GM19025 (cell line): Measurements from ENCODE around the gene AKAP13.

ENCODE experiments used
- ATAC-seq: cut with Tn5 transposase; IDR thresholded peaks from one replicate; pipeline ENCODE4 v1.9.1; 2021; ENCODE audit warnings: mild to moderate bottlenecking, low read depth, moderate library complexity; ENCODE audit not compliant: unreplicated experiment

Gene AKAP13

DNA sequence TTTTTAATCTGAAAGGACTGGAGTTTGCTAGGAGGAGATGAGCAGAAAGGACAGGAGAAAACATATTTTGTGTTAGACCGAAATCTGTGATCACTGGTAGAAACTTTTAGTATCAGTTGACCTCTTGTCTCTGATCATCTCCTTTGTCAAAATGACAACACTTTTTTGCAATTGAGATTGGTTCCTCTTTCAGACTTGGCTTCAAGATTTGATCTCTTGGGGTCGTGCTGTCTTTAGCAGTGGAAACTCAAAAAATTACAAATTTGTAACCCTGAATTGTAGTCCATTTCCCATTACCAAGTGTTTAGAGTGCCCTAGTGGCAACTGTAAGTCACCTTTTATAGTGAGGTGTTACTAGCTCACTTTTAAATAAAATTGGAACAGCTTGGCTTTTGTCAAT, 306.9 kb downstream of the AKAP13 start:
- no peak for ATAC-seq

DNA sequence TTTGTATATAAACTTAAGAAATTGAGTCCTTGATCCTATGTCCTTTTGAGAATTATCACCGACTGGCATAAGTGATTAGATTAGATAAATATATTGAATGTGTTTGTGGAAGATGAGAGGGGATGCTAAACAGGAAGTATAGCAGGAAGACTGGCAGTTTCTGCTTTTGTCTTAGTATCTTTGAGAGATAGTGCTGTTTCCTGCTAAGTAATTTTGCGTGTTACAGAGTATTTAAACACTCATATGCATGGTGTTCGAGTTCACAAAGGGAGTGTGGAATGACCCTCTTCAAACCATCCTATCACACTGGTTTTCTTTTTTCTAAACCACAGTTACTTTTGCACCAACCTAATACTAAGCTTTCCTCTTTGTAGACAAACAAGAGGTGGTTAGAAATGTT, 308.3 kb downstream of the AKAP13 start:
- no peak for ATAC-seq

DNA sequence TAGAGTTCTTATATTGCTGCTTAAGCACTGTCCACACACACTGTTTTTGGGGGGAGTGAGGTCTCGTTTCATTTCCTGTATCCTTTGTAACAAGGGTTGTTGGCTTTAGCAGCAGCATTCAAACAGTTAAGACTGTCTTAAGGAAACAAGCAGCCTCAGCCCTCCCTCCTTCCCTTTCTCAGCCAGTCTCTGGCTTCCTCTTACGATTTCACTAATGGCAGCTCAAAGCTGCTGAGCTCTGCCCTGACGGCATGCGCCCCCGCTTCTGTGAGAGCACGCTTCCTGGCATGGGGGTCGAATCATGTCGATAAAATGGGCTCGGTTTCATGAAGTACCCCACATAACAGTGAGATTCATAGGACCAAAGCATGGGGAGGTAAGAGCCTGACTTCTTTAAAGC, 309.3 kb downstream of the AKAP13 start:
- ATAC-seq = peak; percentile 26

DNA sequence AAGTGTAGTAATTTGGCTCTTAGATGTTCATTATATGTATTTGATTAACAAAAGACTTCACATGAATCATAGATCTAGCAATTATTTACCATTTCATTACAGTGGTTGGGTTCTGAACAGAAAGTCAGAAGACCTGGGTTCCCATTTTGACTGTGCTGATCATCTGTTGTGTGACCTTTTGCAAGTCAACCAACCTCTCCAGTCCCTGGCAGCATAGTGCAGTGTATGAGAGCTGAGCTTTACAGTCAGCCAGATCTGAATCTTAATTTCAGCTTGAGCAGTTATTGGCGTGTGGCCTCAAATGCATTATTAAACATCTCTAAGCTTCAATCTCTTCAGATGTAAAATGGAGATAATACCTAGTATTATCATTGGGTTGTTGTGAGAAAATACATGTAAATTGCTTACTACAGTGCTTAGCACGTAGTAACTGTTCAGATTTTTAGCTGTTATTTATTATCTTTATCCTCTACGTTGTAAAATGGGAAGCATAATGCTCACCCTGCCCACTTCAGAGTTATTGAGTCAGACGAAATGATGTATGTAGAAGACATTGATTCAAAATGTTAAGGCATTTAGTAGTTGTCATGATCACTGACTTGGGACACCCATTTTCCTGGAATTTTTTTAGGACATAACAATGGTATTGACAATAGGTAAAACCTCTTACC, 310.3 kb downstream of the AKAP13 start:
- ATAC-seq = peak; percentile 37

DNA sequence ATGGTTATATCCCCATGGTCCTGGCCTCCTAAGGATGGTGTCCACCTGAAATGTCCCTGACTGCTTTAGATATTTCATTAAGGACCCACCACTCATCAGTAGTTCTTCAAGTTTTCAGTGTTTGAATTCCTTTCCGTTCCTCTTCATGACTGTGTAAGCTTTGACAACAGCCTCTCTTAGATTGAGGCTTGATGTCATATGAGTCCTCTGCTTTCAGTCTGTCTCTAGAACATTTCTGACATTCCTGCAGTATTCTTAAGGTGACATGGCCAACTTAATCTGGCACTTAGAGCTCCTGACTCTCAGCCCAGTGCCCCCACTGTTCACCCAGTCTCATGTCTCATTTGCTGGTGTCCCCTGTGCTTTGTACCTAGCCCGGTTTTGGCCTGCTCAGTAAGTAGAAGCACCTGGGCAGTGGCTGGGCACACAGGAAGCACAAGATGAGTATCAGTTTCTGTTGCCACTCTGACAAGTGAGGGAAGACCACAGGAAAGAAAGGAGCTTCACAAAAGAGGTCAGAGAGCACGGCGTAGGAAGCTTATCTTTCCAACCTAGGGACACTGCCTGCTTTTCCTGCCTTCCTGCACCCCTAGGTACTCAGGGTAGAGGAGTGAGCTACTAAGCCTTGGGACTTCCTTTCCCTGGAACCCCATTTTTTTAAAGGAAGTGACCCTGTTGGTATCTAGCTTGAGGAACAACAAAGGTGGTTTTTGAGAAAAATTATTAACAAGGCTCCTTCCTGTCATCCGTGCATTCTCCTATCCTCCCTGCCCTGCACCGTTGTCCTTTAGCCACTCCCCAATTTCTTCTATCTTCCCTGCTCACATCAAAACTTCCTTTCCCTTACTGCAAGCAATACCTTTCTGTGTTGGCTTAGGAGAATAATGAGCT, 311.2 kb downstream of the AKAP13 start:
- ATAC-seq = peak; percentile 43

DNA sequence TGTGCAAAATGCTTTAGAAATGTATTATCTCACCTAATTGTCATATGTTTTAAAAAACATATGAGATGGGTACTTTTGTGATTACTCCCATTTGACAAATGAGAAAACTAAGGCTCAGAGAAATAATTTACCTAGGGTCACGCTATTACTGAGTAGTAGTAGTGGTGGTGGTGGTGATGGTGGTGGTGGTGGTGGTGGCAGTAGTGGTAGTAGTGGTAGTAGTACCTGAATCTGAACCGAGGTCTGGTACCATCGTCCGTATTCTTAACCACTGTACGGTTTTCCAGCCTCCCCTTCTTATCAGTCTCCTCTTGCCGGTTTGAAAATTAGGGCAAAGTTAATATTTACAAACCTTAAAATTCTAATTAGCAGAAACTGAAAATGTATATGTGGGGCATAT, 311.9 kb downstream of the AKAP13 start:
- ATAC-seq = no peak

DNA sequence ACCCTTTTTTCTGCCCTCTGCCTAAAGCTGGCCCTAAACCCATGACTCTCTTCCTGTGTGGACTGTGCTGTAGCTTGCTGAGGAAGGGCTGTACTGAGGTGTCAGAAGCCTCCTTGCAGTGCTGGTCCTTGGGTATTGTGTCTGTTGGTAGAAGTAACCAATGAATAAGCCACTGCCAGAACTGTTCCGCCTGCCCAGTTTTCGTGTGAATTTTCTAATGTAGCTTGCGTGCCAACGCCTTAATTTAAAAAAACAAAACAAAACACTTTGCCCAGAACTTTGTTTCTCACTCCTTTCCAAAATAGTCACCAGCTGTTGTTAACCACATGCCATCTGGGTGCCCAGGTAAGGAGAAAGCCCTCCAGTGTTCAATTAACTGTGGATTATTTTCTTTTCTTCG, 312.5 kb downstream of the AKAP13 start:
- peak; percentile 46 for ATAC-seq

DNA sequence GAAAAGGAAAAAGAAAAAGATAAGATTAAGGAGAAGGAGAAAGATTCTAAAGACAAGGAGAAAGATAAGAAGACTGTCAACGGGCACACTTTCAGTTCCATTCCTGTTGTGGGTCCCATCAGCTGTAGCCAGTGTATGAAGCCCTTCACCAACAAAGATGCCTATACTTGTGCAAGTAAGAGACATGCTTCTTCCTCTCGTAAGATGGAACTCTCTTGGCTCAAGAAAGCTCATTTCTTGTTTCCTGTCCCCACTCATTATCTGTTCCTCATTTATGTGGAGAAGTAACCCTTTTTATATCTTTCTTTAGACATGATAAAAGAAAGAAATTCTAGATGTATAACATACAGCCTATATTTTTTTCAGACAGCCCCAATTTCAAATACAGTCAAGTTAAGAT, 312.9 kb downstream of the AKAP13 start:
- ATAC-seq = peak; percentile 6

DNA sequence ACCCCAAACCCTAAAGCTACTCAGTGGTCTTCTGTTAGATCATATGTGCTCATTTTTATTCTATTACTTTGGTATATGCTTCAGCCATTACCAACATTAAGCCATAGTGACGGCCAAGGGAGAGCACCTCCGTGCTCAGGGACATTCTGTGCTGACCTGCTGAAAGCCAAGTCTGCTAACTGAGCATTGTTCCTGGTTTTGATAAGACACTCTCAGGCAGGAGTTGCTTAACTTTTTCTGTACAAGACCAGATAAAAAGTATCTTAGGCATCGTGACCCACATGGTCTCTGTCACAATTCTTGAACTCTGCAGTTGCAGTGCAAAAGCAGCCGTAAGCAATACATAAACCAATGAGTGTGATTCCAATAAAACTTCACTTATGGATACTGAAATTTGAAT, 313.7 kb downstream of the AKAP13 start:
- no peak for ATAC-seq

DNA sequence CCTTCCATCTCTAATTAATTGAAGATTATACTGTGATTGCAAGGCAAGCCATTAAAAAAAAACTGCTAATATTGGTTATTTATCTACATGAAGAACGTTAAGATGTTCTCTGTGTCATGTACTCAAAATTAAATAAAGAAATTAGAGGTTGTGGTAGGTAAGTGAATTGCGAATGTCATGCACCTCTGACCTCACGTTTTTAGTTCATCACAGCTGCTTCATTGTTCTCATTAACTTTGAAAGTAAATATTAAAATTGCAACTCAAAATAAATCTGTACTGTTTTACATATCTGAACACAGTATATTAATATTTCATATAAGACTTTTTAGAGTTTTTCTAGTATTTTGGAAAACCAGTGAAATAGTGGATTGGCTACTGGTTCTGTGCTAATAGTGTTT, 320.4 kb downstream of the AKAP13 start:
- no peak for ATAC-seq

DNA sequence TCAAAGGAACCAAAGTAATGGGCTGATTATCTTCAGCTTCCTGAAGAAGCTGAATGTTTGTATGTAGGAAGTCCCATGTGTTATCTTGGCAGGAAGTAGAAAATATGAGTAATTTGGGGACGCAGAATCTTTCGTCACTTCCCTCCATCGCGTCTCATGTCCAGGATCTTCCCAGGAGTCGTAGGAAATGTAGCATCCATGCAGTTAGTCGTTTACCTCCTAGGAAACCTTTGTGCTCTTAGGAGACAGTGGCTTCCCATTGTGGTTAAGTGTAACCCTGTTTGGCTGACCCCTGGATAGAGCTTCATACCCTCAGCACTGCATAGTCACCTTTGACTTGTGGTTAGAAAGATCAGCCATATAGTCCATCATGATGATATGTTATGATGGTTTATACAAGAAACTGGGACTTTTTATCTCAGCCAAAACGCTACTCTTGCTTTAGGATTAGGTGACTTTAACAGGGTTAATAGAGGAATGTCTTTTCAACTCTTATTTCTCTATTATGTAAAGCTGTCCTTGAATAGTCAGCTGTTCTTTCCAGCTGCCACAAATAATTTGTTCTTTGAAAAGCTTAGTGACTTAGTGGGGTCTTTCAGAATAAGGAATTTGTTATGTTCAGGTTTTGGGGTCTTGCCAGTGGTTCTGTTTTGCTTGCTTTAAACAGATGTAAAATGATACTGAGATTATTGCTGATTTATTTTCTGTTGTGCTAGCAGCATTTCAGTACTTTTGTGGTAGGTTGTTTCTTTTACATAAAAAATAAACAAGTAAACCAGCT, 322.1 kb downstream of the AKAP13 start:
- no peak for ATAC-seq

DNA sequence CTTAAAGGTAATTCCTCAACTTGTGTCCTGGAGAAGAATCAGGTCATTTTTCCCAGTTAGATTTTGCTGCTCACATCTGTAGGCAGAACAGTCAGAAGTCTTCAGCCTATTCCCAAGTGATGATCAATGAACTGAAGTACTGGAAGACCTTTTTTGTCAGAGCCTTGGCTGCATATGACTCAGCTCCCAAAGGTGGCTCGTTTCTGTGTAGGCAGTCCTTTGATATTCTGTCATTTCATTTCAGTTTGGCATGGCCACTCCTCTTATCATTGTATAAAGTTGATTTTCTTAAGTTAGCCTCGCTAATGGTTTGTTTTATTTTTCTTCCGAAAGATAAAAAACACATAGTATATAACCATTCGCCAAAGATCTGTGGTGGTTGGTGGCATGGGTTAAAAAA, 323.7 kb downstream of the AKAP13 start:
- no peak for ATAC-seq

DNA sequence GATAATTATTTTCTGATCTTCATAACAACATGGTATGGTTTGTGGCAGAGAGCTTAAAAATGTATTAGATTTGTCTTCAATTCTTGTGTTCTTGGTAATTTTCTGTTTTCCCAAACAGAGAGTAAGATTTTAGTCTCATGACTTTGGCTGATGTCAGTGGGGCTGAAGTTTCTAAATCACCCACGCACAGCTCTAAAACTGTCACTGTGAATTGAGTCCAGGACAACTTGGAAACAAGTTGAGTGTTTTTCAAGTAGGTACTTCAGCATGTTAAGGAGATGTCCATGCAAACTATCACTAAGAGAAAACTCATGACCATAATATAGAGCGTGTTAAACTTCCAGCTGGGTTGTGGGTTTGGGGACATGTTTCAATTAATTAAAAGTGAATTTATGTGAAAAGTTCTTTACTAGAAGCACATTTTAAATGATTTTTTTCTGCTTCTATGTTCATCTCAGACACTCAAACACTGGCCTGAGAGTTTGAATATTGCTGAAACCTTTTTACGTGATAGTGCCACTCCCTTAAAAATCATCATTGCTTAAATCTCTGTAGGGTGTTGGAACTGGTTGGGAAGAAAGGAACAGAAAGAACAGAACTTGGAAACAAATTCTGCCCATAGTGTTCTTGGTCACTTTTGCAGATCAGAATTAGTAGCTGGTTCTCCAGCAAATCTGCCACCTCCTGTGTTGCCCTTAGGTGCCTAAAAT, 324.5 kb downstream of the AKAP13 start:
- ATAC-seq = no peak

DNA sequence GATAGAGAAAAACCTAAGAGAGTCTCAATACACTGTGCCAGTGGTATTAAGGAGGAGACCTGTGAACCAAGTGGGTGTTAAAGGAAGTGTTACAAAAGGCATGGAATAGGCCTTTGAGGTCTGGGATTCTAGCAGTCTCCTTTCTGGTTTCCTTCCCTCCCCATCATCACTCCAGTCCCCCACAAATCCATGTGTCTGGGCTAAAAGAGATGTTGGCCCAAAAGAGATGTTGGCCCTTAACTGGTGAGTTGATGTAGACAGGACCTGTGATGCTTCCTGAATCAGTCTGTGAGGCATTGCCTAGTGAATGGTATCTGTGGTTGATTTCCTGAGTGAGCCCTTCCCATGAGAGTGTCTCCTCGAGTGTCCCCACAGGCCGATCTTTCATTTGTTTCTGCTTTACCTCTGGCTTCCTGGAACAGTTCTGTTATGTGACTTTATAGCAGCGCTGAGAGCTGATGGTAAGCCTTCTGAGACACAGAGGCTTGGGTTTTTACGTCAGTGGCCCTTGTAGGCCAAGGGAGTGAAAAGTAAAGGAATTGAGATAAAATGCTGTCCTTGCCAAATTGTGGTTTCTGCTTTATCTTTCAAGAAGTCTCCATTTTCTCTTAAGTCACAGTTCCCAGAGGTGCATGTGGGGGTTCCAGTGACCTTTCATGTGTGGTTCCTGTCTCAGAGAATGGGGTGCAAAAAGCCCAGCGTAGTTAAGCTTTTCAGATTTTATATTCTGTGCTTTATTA, 326.5 kb downstream of the AKAP13 start:
- no peak for ATAC-seq

DNA sequence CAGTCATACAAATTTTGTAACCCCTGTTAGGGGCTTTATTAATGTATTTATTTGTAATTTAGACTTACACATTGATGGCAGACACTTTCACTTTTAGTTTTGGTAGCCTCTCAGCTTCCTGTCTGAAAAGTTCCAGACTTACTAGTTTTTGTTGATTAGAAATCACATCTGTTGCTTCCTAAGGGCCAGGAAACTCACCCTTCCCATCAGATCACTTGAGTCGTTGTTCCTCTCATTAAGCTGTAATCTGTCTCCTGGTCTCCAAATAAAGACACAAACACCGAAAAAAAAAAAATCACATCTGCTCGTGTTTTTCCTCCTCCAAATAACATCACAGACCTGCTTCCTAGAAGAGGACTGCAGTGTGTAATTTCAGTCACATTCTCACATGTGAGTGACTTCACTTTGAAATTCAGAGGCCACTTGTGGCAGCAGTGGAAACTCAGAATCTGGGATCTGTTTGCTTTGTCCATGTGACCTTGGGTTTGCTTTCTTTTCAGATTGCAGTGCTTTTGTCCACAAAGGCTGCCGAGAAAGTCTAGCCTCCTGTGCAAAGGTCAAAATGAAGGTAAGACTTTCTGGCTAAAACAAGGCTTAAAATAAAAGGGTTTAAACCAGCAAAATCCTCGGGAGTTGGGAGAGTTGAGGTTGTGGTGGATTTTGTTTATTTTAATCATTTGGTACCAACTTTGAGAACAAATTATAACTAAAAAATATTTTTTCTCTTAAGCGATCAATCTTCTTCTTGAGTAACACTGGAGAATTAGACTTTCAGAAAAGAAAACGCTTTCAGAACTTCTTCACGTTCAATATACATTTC, 327.3 kb downstream of the AKAP13 start:
- no peak for ATAC-seq

DNA sequence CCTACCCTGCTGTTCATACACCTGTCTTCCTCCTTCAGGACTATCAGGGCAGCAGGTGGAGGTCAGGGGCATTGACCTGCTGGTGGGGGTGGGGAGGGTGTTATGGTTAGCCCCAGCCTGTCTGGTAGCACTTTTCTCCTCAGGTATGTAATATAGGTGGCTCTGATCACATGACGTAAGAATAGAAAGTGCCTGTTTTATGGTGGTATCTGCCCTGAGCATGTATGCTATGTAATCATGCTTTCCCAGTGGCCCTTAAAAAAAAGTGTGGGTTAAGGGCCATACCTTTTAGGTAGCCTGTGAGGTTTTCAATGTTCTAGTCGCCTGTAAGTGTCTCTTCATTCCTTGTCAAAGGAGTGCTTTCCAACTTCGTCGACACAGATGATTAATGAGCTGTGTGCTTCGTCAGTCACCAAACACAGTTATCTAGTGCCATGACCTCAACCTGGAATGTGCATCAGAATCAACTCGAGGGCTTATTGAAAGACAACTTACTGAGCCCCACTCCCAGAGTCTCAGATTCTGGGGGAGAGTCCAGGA, 328.1 kb downstream of the AKAP13 start:
- no peak for ATAC-seq

DNA sequence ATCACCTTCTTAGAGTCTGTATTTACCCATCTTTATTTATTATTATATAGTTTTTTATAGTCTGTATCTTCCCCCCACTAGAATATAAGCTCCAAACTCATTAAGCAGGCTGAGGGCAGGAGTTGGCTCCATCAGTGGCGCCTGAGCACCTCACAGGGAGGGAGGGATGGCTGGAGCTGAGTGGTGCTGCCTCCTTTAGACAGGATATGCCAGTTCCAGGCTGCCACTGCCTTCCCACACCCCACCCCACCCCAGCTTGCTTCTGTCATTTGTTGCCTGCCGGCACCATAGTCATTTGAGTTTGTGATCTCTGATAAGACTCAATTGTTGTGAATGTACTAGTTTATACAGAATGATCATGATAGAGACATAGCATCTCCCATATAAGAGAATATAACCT, 328.8 kb downstream of the AKAP13 start:
- no peak for ATAC-seq

DNA sequence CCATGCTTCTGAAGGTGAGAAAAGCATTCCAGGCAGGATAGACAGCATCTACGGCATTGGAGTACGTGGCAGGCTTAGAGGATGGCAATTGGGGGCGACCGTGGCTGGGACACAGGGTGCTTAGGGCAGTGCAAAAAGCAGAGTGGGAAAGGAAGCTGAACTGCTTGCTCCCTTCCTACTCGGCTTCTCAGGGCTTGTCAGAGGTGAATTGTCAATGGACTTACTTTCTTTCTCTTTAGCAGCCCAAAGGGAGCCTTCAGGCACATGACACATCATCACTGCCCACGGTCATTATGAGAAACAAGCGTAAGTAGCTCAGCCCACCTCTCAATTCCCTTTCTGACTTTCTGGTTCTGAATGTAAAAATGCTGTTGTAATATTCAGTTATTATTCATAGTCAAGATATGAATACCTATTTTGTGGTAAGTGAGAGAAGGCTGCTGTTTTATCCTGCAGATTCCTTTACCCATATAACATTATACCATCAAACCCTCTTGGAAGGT, 330.0 kb downstream of the AKAP13 start:
- peak; percentile 56 for ATAC-seq
